ENCODE measurements around the gene CAPN7.

- TF ChIP-seq, protein P1, sequence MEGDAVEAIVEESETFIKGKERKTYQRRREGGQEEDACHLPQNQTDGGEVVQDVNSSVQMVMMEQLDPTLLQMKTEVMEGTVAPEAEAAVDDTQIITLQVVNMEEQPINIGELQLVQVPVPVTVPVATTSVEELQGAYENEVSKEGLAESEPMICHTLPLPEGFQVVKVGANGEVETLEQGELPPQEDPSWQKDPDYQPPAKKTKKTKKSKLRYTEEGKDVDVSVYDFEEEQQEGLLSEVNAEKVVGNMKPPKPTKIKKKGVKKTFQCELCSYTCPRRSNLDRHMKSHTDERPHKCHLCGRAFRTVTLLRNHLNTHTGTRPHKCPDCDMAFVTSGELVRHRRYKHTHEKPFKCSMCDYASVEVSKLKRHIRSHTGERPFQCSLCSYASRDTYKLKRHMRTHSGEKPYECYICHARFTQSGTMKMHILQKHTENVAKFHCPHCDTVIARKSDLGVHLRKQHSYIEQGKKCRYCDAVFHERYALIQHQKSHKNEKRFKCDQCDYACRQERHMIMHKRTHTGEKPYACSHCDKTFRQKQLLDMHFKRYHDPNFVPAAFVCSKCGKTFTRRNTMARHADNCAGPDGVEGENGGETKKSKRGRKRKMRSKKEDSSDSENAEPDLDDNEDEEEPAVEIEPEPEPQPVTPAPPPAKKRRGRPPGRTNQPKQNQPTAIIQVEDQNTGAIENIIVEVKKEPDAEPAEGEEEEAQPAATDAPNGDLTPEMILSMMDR (IDR thresholded peaks at IDR 0.05) = no peak
- no peak for TF ChIP-seq POLR2A (IDR thresholded peaks at IDR 0.05)
Measured at GRCh38 chr3:15290736-15291135, 84.7 kb downstream of the CAPN7 start.

Measured in sigmoid colon (tissue), 3 donors.